Hepatocyte (in vitro differentiated cells): ENCODE data around the gene ADIRF.

Experiments used
- CTCF ChIP-seq: fragments of 200-600 bp; sonication (generic); IDR thresholded peaks from 2 replicates; pipeline ENCODE4 v1.5.1; 2016; ENCODE audit warnings: antibody characterized with exemption, mild to moderate bottlenecking; ENCODE audit not compliant: poor library complexity
- EZH2 ChIP-seq: fragments of 200-600 bp; sonication (generic); IDR thresholded peaks from 2 replicates; pipeline ENCODE4 v1.6.1; 2016; ENCODE audit warnings: antibody characterized with exemption, mild to moderate bottlenecking, borderline replicate concordance
- EZH2phosphoT487 ChIP-seq: fragments of 200-600 bp; sonication (generic); IDR thresholded peaks from one replicate; pipeline ENCODE4 v1.6.1; 2018; ENCODE audit warnings: antibody characterized with exemption, mild to moderate bottlenecking, low read depth, moderate library complexity; ENCODE audit not compliant: unreplicated experiment, severe bottlenecking

GRCh38 chr10:86952106-86952505 lies 16.2 kb upstream of the ADIRF start:
- TF ChIP-seq CTCF: no peak
- no peak for TF ChIP-seq EZH2
- TF ChIP-seq EZH2phosphoT487: no peak
